Thyroid gland (tissue), 4 donors: ENCODE data around the gene RPL36A.

Experiments
- CTCF ChIP-seq, 6 experiments: fragments of 200-600 bp in 3 of 6; fragments of 450-650 bp in 3 of 6; sonication (generic) in 3 of 6; IDR thresholded peaks; one replicate each; pipeline ENCODE4 v1.5.1; 2016 to 2019; ENCODE audit warnings: antibody characterized with exemption in 6 of 6, mild to moderate bottlenecking in 2 of 6, inconsistent platforms in 1 of 6, moderate library complexity in 1 of 6
- POLR2A ChIP-seq, 2 donors: fragments of 450-650 bp; IDR thresholded peaks; one replicate each; pipeline ENCODE4 v1.6.1; 2017; ENCODE audit warnings: antibody characterized with exemption in 2 of 2, mild to moderate bottlenecking in 2 of 2, moderate library complexity in 1 of 2

- TF ChIP-seq CTCF (IDR thresholded peaks at IDR 0.05) (no peak), POLR2A (IDR thresholded peaks at IDR 0.05) (no peak)
Observed at GRCh38 chrX:101370888-101371504, 19.8 kb upstream of the RPL36A start.
